Kidney (tissue), 14 donors: ENCODE results near the gene LRRC31. TPM values are rescaled to one million over a fixed set of nuclear protein-coding genes. Genes with fewer than 3 reads are reported as not detected.

ENCODE experiments used
- DNase-seq, 5 donors: peaks; one replicate each; pipeline ENCODE4 v3.0.0-alpha.2; 2013 to 2020
- FAIRE-seq: peaks from 2 replicates; lab custom pipeline; 2012; peaks lifted over from hg19 to GRCh38; lab: Jason Lieb, UNC
- H3K27ac ChIP-seq, 2 donors: one replicate each; pipeline ENCODE4 v1.7.0; 2013; ENCODE audit warnings: low read depth in 2 of 2, low read length in 2 of 2, inconsistent platforms in 1 of 2
- H3K27me3 ChIP-seq: one replicate; pipeline ENCODE4 v1.7.1; 2013; ENCODE audit warnings: low read length, inconsistent platforms; ENCODE audit not compliant: control insufficient read depth, insufficient read depth
- H3K36me3 ChIP-seq, 3 donors: one replicate each; pipeline versions ENCODE4 v1.7.0 to v1.7.1; 2013; ENCODE audit warnings: low read length in 3 of 3, control low read depth in 1 of 3, inconsistent platforms in 1 of 3; ENCODE audit not compliant: insufficient read depth in 3 of 3, control insufficient read depth in 2 of 3
- H3K4me1 ChIP-seq, 3 donors: one replicate each; pipeline versions ENCODE4 v1.7.0 to v1.7.1; 2013; ENCODE audit warnings: low read length in 3 of 3, inconsistent platforms in 1 of 3, low read depth in 1 of 3; ENCODE audit not compliant: control insufficient read depth in 2 of 3, insufficient read depth in 2 of 3
- H3K4me3 ChIP-seq, 3 donors: one replicate each; pipeline versions ENCODE4 v1.7.0 to v1.8.1; 2013; ENCODE audit warnings: low read length in 3 of 3, control low read depth in 1 of 3, inconsistent platforms in 1 of 3
- H3K9ac ChIP-seq, 3 donors: one replicate each; pipeline versions ENCODE4 v1.7.0 to v1.7.1; 2013; ENCODE audit warnings: low read length in 3 of 3, control low read depth in 1 of 3, inconsistent platforms in 1 of 3
- H3K9me3 ChIP-seq, 3 donors: one replicate each; pipeline versions ENCODE4 v1.7.0 to v1.7.1; 2013; ENCODE audit warnings: low read length in 3 of 3, control low read depth in 1 of 3, inconsistent platforms in 1 of 3; ENCODE audit not compliant: control insufficient read depth in 2 of 3, insufficient read depth in 1 of 3
- intact Hi-C: fragments of 100-400 bp; cut with DNase I; formaldehyde crosslinking; loops from one replicate; pipeline ENCODE4 v1.11.1; 2022
- polyA plus RNA-seq: library from polyadenylated mRNA; stranded (reverse); fragments of 350-450 nt; fragmentation: Illumina TruSeq; extraction: RNeasy Lipid Tissue Mini Kit (QIAGEN cat#74804); gene quantifications from one replicate; pipeline ENCODE4 v1.2.3, GENCODE V29; 2014; ENCODE audit warnings: low read depth, low replicate concordance; ENCODE audit not compliant: insufficient read depth
- total RNA-seq: library from RNA; stranded (reverse); fragmentation: NEBNext Ultra II Directional; extraction: Animal tissue kit (Norgen Biotek cat#: 25700); gene quantifications from one replicate; pipeline ENCODE4 v1.2.1, GENCODE V29; 2021
- TF ChIP-seq, protein P1 (sequence below): IDR thresholded peaks from 3 replicates; pipeline ENCODE4 v1.5.1; 2012; ENCODE audit warnings: mild to moderate bottlenecking, moderate library complexity, borderline replicate concordance; ENCODE audit not compliant: insufficient read depth; ENCODE audit errors: extremely low read depth
- donor health status: control.
- donor health status: control.
- donor health status: control.
- donor health status: control.
- donor health status: control.
- donor health status: DM: yes; HTN: yes; CAD: no.
- donor health status: Normal renal cell carcinoma (clear cell type).

Gene LRRC31
- total and polyA plus RNA-seq, 2 donors from 2014 or later: 0.76 TPM; not detected in 1

DNA sequence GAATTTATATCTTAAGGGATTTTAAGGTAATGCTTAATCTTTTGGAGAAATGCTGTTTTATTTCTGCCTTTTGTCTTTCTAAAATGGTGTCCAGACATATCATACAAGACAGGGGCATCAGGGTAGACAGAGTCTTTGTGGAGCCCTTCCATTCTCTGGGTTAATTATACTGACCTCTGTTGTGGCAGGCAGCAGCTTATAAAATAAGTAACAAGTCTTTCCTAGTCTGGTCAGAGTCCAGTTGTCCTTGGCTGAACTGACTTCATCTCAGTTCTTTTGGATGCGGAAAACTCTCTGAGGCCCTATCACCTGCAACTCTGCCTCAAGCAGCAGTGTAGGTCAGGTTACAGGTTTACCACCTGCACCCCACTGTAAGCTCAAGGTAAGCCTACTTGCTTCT lies 77.4 kb downstream of the LRRC31 start:
- FAIRE-seq: no peak
- Histone ChIP-seq H3K27ac (no peak overlapping the region), H3K9me3 (no peaks in the 10 kb centered on the region), H3K4me1 (no peaks in the 10 kb centered on the region), H3K4me3 (no peak overlapping the region), H3K36me3 (peaks cover 0 to 9% (median 5%) of the 10 kb centered on the region in 3 donors), H3K27me3 (no peaks in the 10 kb centered on the region), H3K9ac (no peak overlapping the region)
- intact Hi-C loops: no loop called here
- DNase-seq: peak in 1 of 5 donors; percentile 7
- TF ChIP-seq, protein P1, sequence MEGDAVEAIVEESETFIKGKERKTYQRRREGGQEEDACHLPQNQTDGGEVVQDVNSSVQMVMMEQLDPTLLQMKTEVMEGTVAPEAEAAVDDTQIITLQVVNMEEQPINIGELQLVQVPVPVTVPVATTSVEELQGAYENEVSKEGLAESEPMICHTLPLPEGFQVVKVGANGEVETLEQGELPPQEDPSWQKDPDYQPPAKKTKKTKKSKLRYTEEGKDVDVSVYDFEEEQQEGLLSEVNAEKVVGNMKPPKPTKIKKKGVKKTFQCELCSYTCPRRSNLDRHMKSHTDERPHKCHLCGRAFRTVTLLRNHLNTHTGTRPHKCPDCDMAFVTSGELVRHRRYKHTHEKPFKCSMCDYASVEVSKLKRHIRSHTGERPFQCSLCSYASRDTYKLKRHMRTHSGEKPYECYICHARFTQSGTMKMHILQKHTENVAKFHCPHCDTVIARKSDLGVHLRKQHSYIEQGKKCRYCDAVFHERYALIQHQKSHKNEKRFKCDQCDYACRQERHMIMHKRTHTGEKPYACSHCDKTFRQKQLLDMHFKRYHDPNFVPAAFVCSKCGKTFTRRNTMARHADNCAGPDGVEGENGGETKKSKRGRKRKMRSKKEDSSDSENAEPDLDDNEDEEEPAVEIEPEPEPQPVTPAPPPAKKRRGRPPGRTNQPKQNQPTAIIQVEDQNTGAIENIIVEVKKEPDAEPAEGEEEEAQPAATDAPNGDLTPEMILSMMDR: no peak

DNA sequence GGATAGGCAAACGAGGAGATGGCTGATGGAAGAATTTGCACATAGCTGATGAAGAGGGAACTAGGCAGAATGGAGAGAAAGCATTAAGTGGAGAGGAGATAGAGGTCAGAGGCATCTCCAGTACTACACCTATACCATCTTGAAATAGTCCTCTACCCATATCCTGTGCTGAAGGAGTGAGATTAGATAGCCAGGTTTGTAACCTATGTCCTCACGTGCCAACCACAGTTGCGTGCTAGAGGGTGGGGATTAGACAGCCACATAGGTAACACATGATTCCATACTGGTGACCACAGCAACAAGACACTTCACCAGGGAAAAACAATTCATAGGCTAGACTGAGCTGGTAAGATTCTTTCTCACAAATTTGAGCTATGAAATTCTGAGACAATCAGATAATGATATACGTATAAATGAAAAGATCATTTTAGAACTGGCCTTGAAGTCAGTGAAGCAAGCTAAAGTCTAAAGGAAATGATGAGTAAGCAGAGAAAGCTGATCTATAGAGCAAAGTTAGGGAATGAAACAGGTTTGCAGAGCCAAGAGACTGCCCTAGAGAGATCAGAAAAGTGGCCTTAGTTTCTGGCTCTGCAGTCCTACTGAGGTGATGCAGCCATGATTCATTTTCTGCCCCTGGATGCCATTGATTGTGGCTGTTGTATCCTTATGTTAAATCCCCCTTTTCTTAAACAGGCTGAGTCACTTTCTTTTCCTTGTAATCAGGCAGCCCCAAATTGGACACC lies 78.9 kb downstream of the LRRC31 start:
- H3K27ac ChIP-seq: no peak overlapping the region
- DNase-seq: no peak
- intact Hi-C loops: no loop called here
- no peak overlapping the region for H3K9ac ChIP-seq
- TF ChIP-seq, protein P1: no peak
- no peak overlapping the region for H3K4me3 ChIP-seq
- H3K9me3 ChIP-seq: no peaks in the 10 kb centered on the region
- no peaks in the 10 kb centered on the region for H3K4me1 ChIP-seq
- H3K27me3 ChIP-seq: no peaks in the 10 kb centered on the region
- peaks cover 0 to 21% (median 8%) of the 10 kb centered on the region in 3 donors for H3K36me3 ChIP-seq
- FAIRE-seq: no peak

DNA sequence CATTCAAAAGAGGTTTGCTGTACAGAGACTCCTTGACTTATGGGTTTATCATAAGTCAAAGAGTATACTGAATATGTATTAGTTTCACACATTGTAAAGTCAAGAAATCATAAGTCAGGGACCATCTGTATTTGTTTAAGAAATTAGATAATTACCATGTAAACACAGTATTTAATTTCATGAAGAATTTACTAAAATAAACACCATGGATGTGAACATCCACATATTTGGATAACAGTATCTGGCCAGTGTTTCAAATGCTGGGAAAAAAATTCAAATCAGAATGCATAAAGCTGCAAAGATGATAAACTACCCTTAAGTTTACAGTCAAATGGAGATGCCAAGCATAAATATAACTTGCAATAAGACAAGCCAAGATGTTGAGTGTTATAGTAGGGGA lies 79.5 kb downstream of the LRRC31 start:
- H3K9me3 ChIP-seq: no peaks in the 10 kb centered on the region
- FAIRE-seq (no peak), DNase-seq (no peak)
- no peaks in the 10 kb centered on the region for H3K4me1 ChIP-seq
- H3K4me3 ChIP-seq: no peak overlapping the region
- intact Hi-C loops: no loop called here
- no peaks in the 10 kb centered on the region for H3K27me3 ChIP-seq
- H3K27ac ChIP-seq: no peak overlapping the region
- H3K9ac ChIP-seq: no peak overlapping the region
- H3K36me3 ChIP-seq: peaks cover 2 to 26% (median 11%) of the 10 kb centered on the region in 3 donors
- TF ChIP-seq, protein P1: no peak

Other genes with a start within 250 kb of the LRRC31 start
- 148 TPM for gene MECOM, start 206.2 kb downstream of the LRRC31 start, total RNA-seq
- 36.0 TPM for gene MECOM, start 206.2 kb downstream of the LRRC31 start, polyA plus RNA-seq
- 2.1 TPM for gene TERC, start 104.9 kb downstream of the LRRC31 start, total RNA-seq
- gene TERC, start 104.9 kb downstream of the LRRC31 start, polyA plus RNA-seq: not detected
- 2.9 TPM for gene ACTRT3, start 100.4 kb downstream of the LRRC31 start, total RNA-seq
- 4.5 TPM for gene ACTRT3, start 100.4 kb downstream of the LRRC31 start, polyA plus RNA-seq
- 14.7 TPM for gene MYNN, start 96.5 kb downstream of the LRRC31 start, total RNA-seq
- 9.6 TPM for gene MYNN, start 96.5 kb downstream of the LRRC31 start, polyA plus RNA-seq
- not detected for gene LRRIQ4, start 57.1 kb downstream of the LRRC31 start, total RNA-seq
- gene LRRIQ4, start 57.1 kb downstream of the LRRC31 start, polyA plus RNA-seq: not detected
- 4.0 TPM for gene LRRC34, start 57.0 kb downstream of the LRRC31 start, total RNA-seq
- gene LRRC34, start 57.0 kb downstream of the LRRC31 start, polyA plus RNA-seq: 5.7 TPM
- not detected for gene SAMD7, start 41.6 kb upstream of the LRRC31 start, total RNA-seq
- gene SAMD7, start 41.6 kb upstream of the LRRC31 start, polyA plus RNA-seq: not detected
- gene SEC62, start 96.9 kb upstream of the LRRC31 start, total RNA-seq: 139 TPM
- 131 TPM for gene SEC62, start 96.9 kb upstream of the LRRC31 start, polyA plus RNA-seq
- 24.9 TPM for gene GPR160, start 168.1 kb upstream of the LRRC31 start, total RNA-seq
- 23.7 TPM for gene GPR160, start 168.1 kb upstream of the LRRC31 start, polyA plus RNA-seq